Fibroblast of the aortic adventitia (primary cell): ENCODE results near the gene ARHGAP15. TPM values are rescaled to one million over a fixed set of nuclear protein-coding genes. Genes with fewer than 3 reads are reported as not detected.

Experiments
- DNase-seq: peaks from one replicate; pipeline ENCODE4 v3.0.0-alpha.2; 2010; ENCODE audit warnings: low read depth
- H3K4me3 ChIP-seq: 2 replicates; pipeline ENCODE4 v1.5.1; 2011; ENCODE audit warnings: low read depth, mild to moderate bottlenecking, control low read depth, low read length, moderate library complexity
- CTCF ChIP-seq: IDR thresholded peaks from 2 replicates; pipeline ENCODE4 v1.5.1; 2011; ENCODE audit warnings: mild to moderate bottlenecking, low read length, control low read depth, inconsistent platforms; ENCODE audit not compliant: insufficient read depth
- total RNA-seq: library from RNA; depleted of rRNA; stranded (reverse); fragments of >200 nt; gene quantifications from 2 replicates; pipeline ENCODE4 v1.2.3, GENCODE V29; 2012; ENCODE audit warnings: low replicate concordance

ARHGAP15 gene
- total RNA-seq, 1 donor, result not detected

GRCh38 chr2:143594745-143595144 is 465.5 kb downstream of the ARHGAP15 start:
- no peak for DNase-seq
- no peak for TF ChIP-seq CTCF
- no peak overlapping the region for H3K4me3 ChIP-seq

- no peak overlapping the region for H3K4me3 ChIP-seq
- no peak for TF ChIP-seq CTCF
- peak; percentile 12 for DNase-seq
Measured at GRCh38 chr2:143600116-143600515, 470.9 kb downstream of the ARHGAP15 start.

GRCh38 chr2:143601828-143602227 is 472.6 kb downstream of the ARHGAP15 start:
- no peak for TF ChIP-seq CTCF
- no peak for DNase-seq
- no peak overlapping the region for H3K4me3 ChIP-seq

- DNase-seq, result no peak
- TF ChIP-seq CTCF, result no peak
- H3K4me3 ChIP-seq, result no peak overlapping the region
Measured at GRCh38 chr2:143603035-143603655, 473.9 kb downstream of the ARHGAP15 start.

GRCh38 chr2:143603846-143604565 is 474.8 kb downstream of the ARHGAP15 start:
- H3K4me3 ChIP-seq, result no peak overlapping the region
- no peak for TF ChIP-seq CTCF
- no peak for DNase-seq

GRCh38 chr2:143604566-143604959 is 475.3 kb downstream of the ARHGAP15 start:
- DNase-seq, result no peak
- H3K4me3 ChIP-seq, result no peak overlapping the region
- TF ChIP-seq CTCF, result no peak
